Activated T-cell treated with anti-CD3 and anti-CD28 coated beads, Interleukin-2, amount 50 U/mL, for 24 hours (primary cell): ENCODE results near the gene PLA2G6.
"Not testable (repeated sequence)": the region's sequence is repeated elsewhere in the genome, so short reads cannot be mapped to it uniquely, and the experiment has no call there.

Experiments
- DNase-seq: peaks from one replicate; pipeline ENCODE4 v3.0.0-alpha.2; 2020
- H3K27ac Mint-ChIP-seq: 2 replicates; pipeline ENCODE4 v1.8.0; 2020; ENCODE audit warnings: mild to moderate bottlenecking, mixed read lengths
- H3K27me3 Mint-ChIP-seq: 2 replicates; pipeline ENCODE4 v1.8.0; 2020; ENCODE audit warnings: mixed read lengths
- H3K36me3 Mint-ChIP-seq: 2 replicates; pipeline ENCODE4 v1.8.0; 2020; ENCODE audit warnings: low read depth, mixed read lengths
- H3K4me1 Mint-ChIP-seq: 2 replicates; pipeline ENCODE4 v1.8.0; 2020; ENCODE audit warnings: low read depth, mixed read lengths
- H3K4me3 Mint-ChIP-seq: 2 replicates; pipeline ENCODE4 v1.8.0; 2020; ENCODE audit warnings: mild to moderate bottlenecking, moderate library complexity, mixed read lengths
- H3K9me3 Mint-ChIP-seq: 2 replicates; pipeline ENCODE4 v1.8.0; 2020; ENCODE audit warnings: mixed read lengths

PLA2G6 gene

GRCh38 chr22:38079804-38080203 is 101.8 kb downstream of the PLA2G6 start:
- DNase-seq = no peak
- H3K4me3 Mint-ChIP-seq = no peak overlapping the region
- H3K27ac Mint-ChIP-seq = no peak overlapping the region
- peaks cover 32% of the 10 kb centered on the region for H3K27me3 Mint-ChIP-seq
- no peaks in the 10 kb centered on the region for H3K9me3 Mint-ChIP-seq
- H3K4me1 Mint-ChIP-seq = peaks cover 3% of the 10 kb centered on the region
- H3K36me3 Mint-ChIP-seq = peaks cover 4% of the 10 kb centered on the region

- not testable (repeated sequence) for H3K4me1 Mint-ChIP-seq, H3K9me3 Mint-ChIP-seq, H3K27ac Mint-ChIP-seq, H3K4me3 Mint-ChIP-seq, H3K36me3 Mint-ChIP-seq, DNase-seq
- peaks cover 32% of the 10 kb centered on the region for H3K27me3 Mint-ChIP-seq
Measured at GRCh38 chr22:38079208-38079607, 102.4 kb downstream of the PLA2G6 start.

- H3K4me1 Mint-ChIP-seq = peaks cover 3% of the 10 kb centered on the region
- H3K4me3 Mint-ChIP-seq = no peak overlapping the region
- H3K27ac Mint-ChIP-seq = no peak overlapping the region
- H3K9me3 Mint-ChIP-seq = no peaks in the 10 kb centered on the region
- no peak for DNase-seq
- H3K27me3 Mint-ChIP-seq = peaks cover 29% of the 10 kb centered on the region
- peaks cover 15% of the 10 kb centered on the region for H3K36me3 Mint-ChIP-seq
Measured at GRCh38 chr22:38078046-38078840, 103.4 kb downstream of the PLA2G6 start.

DNA sequence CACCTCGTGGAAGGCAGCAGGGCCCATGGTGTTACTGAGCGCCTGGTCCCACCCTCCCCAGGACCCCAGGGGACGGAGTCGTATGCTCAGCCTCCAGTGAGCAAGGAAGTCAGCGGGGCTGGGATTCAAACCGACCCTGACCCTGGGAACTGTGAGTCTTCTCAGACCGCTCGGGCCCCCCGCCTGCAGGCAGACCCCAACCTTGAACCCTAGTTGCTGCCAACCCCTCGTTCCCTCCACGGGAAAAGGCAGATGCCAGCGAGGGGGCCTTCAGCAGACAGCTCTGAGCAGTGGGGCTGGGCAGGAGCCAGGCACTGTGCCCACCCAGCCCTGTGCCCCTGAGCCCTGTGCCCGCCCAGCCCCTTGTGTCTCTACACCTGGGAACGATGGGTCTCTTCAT is 104.0 kb downstream of the PLA2G6 start:
- Mint-ChIP-seq H3K27me3 (peaks cover 24% of the 10 kb centered on the region), H3K4me1 (peaks cover 3% of the 10 kb centered on the region), H3K27ac (no peak overlapping the region), H3K9me3 (no peaks in the 10 kb centered on the region), H3K36me3 (peaks cover 22% of the 10 kb centered on the region), H3K4me3 (no peak overlapping the region)
- DNase-seq = no peak

DNA sequence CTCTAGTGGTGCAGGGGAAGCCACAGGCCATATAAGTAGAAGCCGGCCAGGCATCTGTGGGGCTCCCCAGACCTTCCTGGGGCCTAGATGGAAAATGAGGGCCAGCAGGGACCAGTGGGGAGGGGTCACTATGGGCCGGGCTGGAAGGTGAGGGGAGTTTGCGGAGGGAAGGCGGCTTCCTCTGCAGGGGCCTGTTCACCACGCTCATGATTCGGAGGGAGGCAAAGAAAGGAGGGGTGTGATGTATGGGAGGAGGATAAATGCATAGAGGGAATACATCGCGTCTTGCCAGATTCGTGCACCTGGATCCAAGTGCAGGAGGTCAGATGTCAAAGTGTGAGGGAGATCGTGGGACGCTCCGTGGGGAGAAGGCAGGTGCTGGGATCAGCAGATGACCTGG is 104.5 kb downstream of the PLA2G6 start:
- Mint-ChIP-seq H3K4me3 (no peak overlapping the region), H3K4me1 (peaks cover 3% of the 10 kb centered on the region), H3K9me3 (no peaks in the 10 kb centered on the region), H3K36me3 (peaks cover 27% of the 10 kb centered on the region), H3K27ac (no peak overlapping the region), H3K27me3 (peaks cover 20% of the 10 kb centered on the region)
- no peak for DNase-seq

DNA sequence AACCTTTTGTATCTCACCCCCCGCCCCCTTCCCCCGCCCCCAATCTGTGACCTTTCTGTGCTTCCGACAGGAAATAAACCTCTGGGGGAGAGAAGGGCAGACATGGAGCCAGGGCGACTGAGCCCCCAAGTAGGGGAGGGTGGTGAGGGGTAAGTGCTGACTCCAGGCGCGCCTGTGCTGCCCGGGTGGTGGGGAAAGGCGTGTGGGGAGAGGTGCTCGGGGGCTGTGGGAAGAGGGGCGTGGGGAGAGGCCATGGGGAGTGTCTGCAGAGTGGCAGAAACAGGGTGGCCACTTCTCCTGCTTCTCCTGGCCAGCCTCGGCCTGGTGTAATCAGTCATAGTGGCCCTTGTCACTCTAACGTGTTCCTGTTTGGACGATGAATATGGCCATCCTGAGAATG is 105.7 kb downstream of the PLA2G6 start:
- no peak for DNase-seq
- H3K9me3 Mint-ChIP-seq = no peaks in the 10 kb centered on the region
- peaks cover 38% of the 10 kb centered on the region for H3K36me3 Mint-ChIP-seq
- H3K4me1 Mint-ChIP-seq = no peaks in the 10 kb centered on the region
- H3K27me3 Mint-ChIP-seq = peaks cover 14% of the 10 kb centered on the region
- H3K27ac Mint-ChIP-seq = no peak overlapping the region
- no peak overlapping the region for H3K4me3 Mint-ChIP-seq

DNA sequence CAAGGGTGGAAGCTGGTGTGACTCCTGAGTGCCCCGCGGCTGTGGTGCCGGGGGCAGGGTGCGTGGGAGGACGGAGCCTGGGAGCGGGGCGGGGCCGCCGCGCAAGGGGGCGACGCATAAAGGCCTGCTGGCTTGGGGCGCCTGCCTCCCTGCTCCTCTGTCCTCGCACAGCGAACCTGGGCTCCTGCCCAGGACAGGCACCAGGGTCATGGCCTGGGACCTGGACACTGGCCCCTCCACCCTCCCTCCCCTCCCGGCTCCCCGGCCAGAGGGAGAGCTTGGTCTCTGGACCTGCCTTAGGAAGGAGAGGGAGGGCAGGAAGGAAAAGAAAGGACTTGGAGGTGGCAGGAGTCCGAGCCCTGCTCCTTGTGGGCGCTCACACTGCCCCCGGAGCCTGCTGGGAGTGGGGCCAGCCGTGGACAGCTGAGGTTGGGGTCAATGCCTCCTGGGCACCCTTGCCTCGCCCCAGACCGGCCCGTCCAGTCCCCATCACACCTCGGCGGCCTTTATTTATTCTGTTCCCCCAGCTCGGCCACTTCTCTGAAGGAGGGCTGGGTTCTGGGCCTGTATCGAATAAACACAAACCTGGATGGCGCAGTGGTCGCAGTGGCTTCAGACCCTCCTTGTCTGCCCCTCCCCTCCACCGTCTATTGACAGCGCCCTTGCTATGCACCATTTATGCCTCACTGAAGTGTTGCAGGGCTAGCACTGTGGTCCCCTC is 106.4 kb downstream of the PLA2G6 start:
- H3K36me3 Mint-ChIP-seq = peaks cover 44% of the 10 kb centered on the region
- H3K27ac Mint-ChIP-seq = no peak overlapping the region
- no peak overlapping the region for H3K4me3 Mint-ChIP-seq
- H3K9me3 Mint-ChIP-seq = no peaks in the 10 kb centered on the region
- DNase-seq = no peak
- H3K27me3 Mint-ChIP-seq = peaks cover 8% of the 10 kb centered on the region
- no peaks in the 10 kb centered on the region for H3K4me1 Mint-ChIP-seq

- no peaks in the 10 kb centered on the region for H3K9me3 Mint-ChIP-seq
- H3K4me3 Mint-ChIP-seq = no peak overlapping the region
- peaks cover under 1% of the 10 kb centered on the region for H3K27me3 Mint-ChIP-seq
- peaks cover 52% of the 10 kb centered on the region for H3K36me3 Mint-ChIP-seq
- no peaks in the 10 kb centered on the region for H3K4me1 Mint-ChIP-seq
- no peak overlapping the region for H3K27ac Mint-ChIP-seq
- DNase-seq = no peak
Measured at GRCh38 chr22:38074181-38075104, 107.2 kb downstream of the PLA2G6 start.

GRCh38 chr22:38073150-38074130 is 108.2 kb downstream of the PLA2G6 start:
- no peak overlapping the region for H3K4me3 Mint-ChIP-seq
- no peak for DNase-seq
- no peaks in the 10 kb centered on the region for H3K4me1 Mint-ChIP-seq
- no peaks in the 10 kb centered on the region for H3K27me3 Mint-ChIP-seq
- H3K9me3 Mint-ChIP-seq = no peaks in the 10 kb centered on the region
- H3K36me3 Mint-ChIP-seq = peaks cover 54% of the 10 kb centered on the region
- H3K27ac Mint-ChIP-seq = no peak overlapping the region

GRCh38 chr22:38072322-38073149 is 109.1 kb downstream of the PLA2G6 start:
- Mint-ChIP-seq H3K27me3 (no peaks in the 10 kb centered on the region), H3K4me1 (no peaks in the 10 kb centered on the region), H3K9me3 (no peaks in the 10 kb centered on the region), H3K36me3 (peaks cover 63% of the 10 kb centered on the region), H3K4me3 (no peak overlapping the region), H3K27ac (no peak overlapping the region)
- DNase-seq = no peak

GRCh38 chr22:38071421-38072321 is 110.0 kb downstream of the PLA2G6 start:
- H3K9me3 Mint-ChIP-seq = no peaks in the 10 kb centered on the region
- no peaks in the 10 kb centered on the region for H3K27me3 Mint-ChIP-seq
- no peak overlapping the region for H3K4me3 Mint-ChIP-seq
- H3K36me3 Mint-ChIP-seq = peaks cover 69% of the 10 kb centered on the region
- H3K27ac Mint-ChIP-seq = no peak overlapping the region
- no peaks in the 10 kb centered on the region for H3K4me1 Mint-ChIP-seq
- no peak for DNase-seq

DNA sequence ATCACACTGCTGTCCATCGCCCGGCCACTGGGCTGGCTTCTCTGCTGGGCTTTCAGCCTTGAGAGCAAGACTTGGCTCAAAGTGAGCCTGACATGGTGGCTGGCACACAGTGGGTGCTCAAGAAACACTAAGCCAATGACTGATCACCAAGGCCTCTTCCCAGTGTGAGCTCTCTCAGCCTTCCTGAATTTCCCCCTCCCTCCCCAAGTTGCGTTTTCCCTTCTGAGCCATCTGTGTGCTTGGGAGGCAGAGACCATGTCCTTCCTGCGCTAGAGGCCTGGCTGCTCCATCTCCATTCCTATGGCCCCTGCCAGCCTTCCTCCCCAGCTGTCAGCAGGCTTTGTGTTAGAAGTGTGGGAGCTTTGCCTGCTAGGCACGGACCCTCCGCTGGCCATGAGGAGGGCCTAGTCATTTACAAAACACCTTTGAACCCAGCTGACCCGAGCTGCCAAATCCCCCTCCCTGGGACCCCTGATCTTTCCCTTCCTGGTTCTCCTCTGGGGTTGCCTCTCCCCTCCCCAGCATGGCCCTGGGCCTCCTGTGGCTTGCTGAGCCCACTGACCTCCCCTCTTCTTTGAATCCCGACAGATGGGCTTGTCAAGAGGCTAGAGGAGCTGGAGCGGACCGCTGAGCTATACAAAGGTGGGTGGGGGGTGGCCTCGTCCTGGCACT is 111.2 kb downstream of the PLA2G6 start:
- H3K4me1 Mint-ChIP-seq = no peaks in the 10 kb centered on the region
- H3K27me3 Mint-ChIP-seq = no peaks in the 10 kb centered on the region
- no peak overlapping the region for H3K4me3 Mint-ChIP-seq
- no peak for DNase-seq
- H3K36me3 Mint-ChIP-seq = peaks cover 78% of the 10 kb centered on the region
- no peaks in the 10 kb centered on the region for H3K9me3 Mint-ChIP-seq
- no peak overlapping the region for H3K27ac Mint-ChIP-seq
